ENCODE results near the gene CEMP1.

The CEMP1 gene

GRCh38 chr16:2512735-2513404 lies 18.3 kb downstream of the CEMP1 start:
- peak overlapping the region; percentile 4 for H3K4me3 ChIP-seq (ENCODE audit: control insufficient read depth, low read depth, low read length)
- no peak for TF ChIP-seq CTCF (IDR thresholded peaks at IDR 0.05; ENCODE audit: control insufficient read depth, insufficient read depth, low read depth, low read length, missing control alignments)
- DNase-seq (ENCODE audit: low read depth): no peak

GRCh38 chr16:2511996-2512734 lies 19.0 kb downstream of the CEMP1 start:
- no peak for DNase-seq (ENCODE audit: low read depth)
- H3K4me3 ChIP-seq (ENCODE audit: control insufficient read depth, low read depth, low read length): no peak overlapping the region
- TF ChIP-seq CTCF (IDR thresholded peaks at IDR 0.05; ENCODE audit: control insufficient read depth, insufficient read depth, low read depth, low read length, missing control alignments): no peak

GRCh38 chr16:2511128-2511800 lies 19.9 kb downstream of the CEMP1 start:
- TF ChIP-seq CTCF (IDR thresholded peaks at IDR 0.05; ENCODE audit: control insufficient read depth, insufficient read depth, low read depth, low read length, missing control alignments): no peak
- no peak for DNase-seq (ENCODE audit: low read depth)
- no peak overlapping the region for H3K4me3 ChIP-seq (ENCODE audit: control insufficient read depth, low read depth, low read length)

- no peak for TF ChIP-seq CTCF (IDR thresholded peaks at IDR 0.05; ENCODE audit: control insufficient read depth, insufficient read depth, low read depth, low read length, missing control alignments)
- no peak for DNase-seq (ENCODE audit: low read depth)
- no peak overlapping the region for H3K4me3 ChIP-seq (ENCODE audit: control insufficient read depth, low read depth, low read length)
These were observed 22.3 kb downstream of the CEMP1 start for GRCh38 chr16:2508722-2509400.

GRCh38 chr16:2507665-2508064 lies 23.5 kb downstream of the CEMP1 start:
- no peak for DNase-seq (ENCODE audit: low read depth)
- no peak for TF ChIP-seq CTCF (IDR thresholded peaks at IDR 0.05; ENCODE audit: control insufficient read depth, insufficient read depth, low read depth, low read length, missing control alignments)
- H3K4me3 ChIP-seq (ENCODE audit: control insufficient read depth, low read depth, low read length): no peak overlapping the region

GRCh38 chr16:2507052-2507659 lies 24.1 kb downstream of the CEMP1 start:
- DNase-seq (ENCODE audit: low read depth): no peak

More at GRCh38 chr16:2507052-2507659, 24.1 kb downstream of the CEMP1 start:
- H3K4me3 ChIP-seq (ENCODE audit: control insufficient read depth, low read depth, low read length): no peak overlapping the region
- TF ChIP-seq CTCF (IDR thresholded peaks at IDR 0.05; ENCODE audit: control insufficient read depth, insufficient read depth, low read depth, low read length, missing control alignments): no peak
